SU-DHL-6 (cell line): ENCODE measurements around the gene EED.

Source experiments
- H2AFZ ChIP-seq: fragments of 200-600 bp; sonication (generic); 2 replicates; pipeline ENCODE4 v1.6.1; 2014; ENCODE audit warnings: low read depth, mild to moderate bottlenecking, moderate library complexity, mixed read lengths, antibody characterized with exemption, low read length; ENCODE audit not compliant: severe bottlenecking
- H3F3A ChIP-seq: fragments of 200-600 bp; shearing (Covaris generic); 2 replicates; pipeline ENCODE4 v1.6.0; 2016; ENCODE audit warnings: antibody characterized with exemption, mild to moderate bottlenecking; ENCODE audit not compliant: insufficient read depth
- H3K27ac ChIP-seq: fragments of 200-600 bp; sonication (generic); 2 replicates; pipeline ENCODE4 v1.5.1; 2016; ENCODE audit warnings: low read depth, mild to moderate bottlenecking, low read length, moderate library complexity, mixed read lengths
- H3K27me3 ChIP-seq: fragments of 200-600 bp; sonication (generic), shearing (Covaris generic); 2 replicates; pipeline ENCODE4 v1.6.0; 2014; ENCODE audit warnings: mild to moderate bottlenecking, low read length
- H3K36me3 ChIP-seq: fragments of 200-600 bp; sonication (generic); 2 replicates; pipeline ENCODE4 v1.6.1; 2014; ENCODE audit warnings: mild to moderate bottlenecking, low read length, mixed read lengths
- H3K4me2 ChIP-seq: fragments of 300-600, 200-600 bp; shearing (Covaris generic), sonication (generic); 2 replicates; pipeline ENCODE4 v1.6.0; 2014; ENCODE audit warnings: low read length, low read depth, mild to moderate bottlenecking; ENCODE audit not compliant: poor library complexity, severe bottlenecking
- H3K4me3 ChIP-seq: fragments of 200-600 bp; sonication (generic); 2 replicates; pipeline ENCODE4 v1.5.1; 2014; ENCODE audit warnings: antibody characterized with exemption, low read length, mild to moderate bottlenecking, mixed read lengths; ENCODE audit not compliant: insufficient read depth, poor library complexity, severe bottlenecking
- H3K79me2 ChIP-seq: fragments of 200-600 bp; sonication (generic); 2 replicates; pipeline ENCODE4 v1.6.1; 2014; ENCODE audit warnings: mild to moderate bottlenecking, low read length, moderate library complexity; ENCODE audit not compliant: insufficient read depth
- H3K9ac ChIP-seq: fragments of 200-600 bp; sonication (generic); 2 replicates; pipeline ENCODE4 v1.7.0; 2014; ENCODE audit warnings: mild to moderate bottlenecking, low read length
- H3K9me2 ChIP-seq: fragments of 200-600 bp; sonication (generic); replicated peaks from 2 replicates; pipeline ENCODE4 v1.6.1; 2014; ENCODE audit warnings: low read length; ENCODE audit not compliant: insufficient read depth
- H3K9me3 ChIP-seq: fragments of 200-600 bp; sonication (generic); 2 replicates; pipeline ENCODE4 v1.6.1; 2014; ENCODE audit warnings: low read length, mixed read lengths; ENCODE audit not compliant: insufficient read depth
- H4K20me1 ChIP-seq: fragments of 200-600 bp; sonication (generic); 2 replicates; pipeline ENCODE4 v1.6.1; 2014; ENCODE audit warnings: low read depth, mild to moderate bottlenecking, antibody characterized with exemption, low read length, moderate library complexity, mixed read lengths
- EZH2phosphoT487 ChIP-seq: fragments of 200-600 bp; sonication (generic), shearing (Covaris generic); conservative IDR thresholded peaks from 2 replicates; pipeline ENCODE4 v1.6.1; 2018; ENCODE audit warnings: mild to moderate bottlenecking, antibody characterized with exemption, low read length, moderate library complexity, mixed read lengths
- TF ChIP-seq, protein P1 (sequence below): fragments of 200-600 bp; sonication (generic); IDR thresholded peaks from one replicate; pipeline ENCODE4 v1.5.1; 2017; ENCODE audit warnings: antibody characterized with exemption, mild to moderate bottlenecking, low read length, moderate library complexity; ENCODE audit not compliant: insufficient read depth, poor library complexity, severe bottlenecking

EED gene

DNA sequence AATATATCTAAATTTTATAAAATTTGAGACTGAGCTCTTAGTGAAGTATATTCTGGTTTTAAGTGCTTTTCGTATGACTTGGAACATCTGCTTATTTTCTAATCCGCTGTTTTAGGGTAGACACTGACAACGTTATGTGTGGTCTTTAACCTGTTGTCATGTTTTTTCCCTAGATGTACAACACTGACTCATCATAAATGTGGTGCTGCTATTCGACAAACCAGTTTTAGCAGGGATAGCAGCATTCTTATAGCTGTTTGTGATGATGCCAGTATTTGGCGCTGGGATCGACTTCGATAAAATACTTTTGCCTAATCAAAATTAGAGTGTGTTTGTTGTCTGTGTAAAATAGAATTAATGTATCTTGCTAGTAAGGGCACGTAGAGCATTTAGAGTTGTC lies 33.7 kb downstream of the EED start:
- Histone ChIP-seq H3K36me3 (peaks cover 35% of the 10 kb centered on the region), H3K79me2 (peaks cover 31% of the 10 kb centered on the region), H3K27ac (no peak overlapping the region), H4K20me1 (0 out of 2 replicates have a peak, but pooled peaks cover 4% of the 10 kb centered on the region), H3K9ac (no peak overlapping the region), H2AFZ (no peak overlapping the region), H3K27me3 (no peaks in the 10 kb centered on the region), H3F3A (peaks cover 14% of the 10 kb centered on the region; the same call in 1 of the 2 replicates), H3K9me2 (no peaks in the 10 kb centered on the region), H3K4me2 (no peak overlapping the region), H3K4me3 (no peak overlapping the region), H3K9me3 (no peaks in the 10 kb centered on the region)
- TF ChIP-seq, protein P1, sequence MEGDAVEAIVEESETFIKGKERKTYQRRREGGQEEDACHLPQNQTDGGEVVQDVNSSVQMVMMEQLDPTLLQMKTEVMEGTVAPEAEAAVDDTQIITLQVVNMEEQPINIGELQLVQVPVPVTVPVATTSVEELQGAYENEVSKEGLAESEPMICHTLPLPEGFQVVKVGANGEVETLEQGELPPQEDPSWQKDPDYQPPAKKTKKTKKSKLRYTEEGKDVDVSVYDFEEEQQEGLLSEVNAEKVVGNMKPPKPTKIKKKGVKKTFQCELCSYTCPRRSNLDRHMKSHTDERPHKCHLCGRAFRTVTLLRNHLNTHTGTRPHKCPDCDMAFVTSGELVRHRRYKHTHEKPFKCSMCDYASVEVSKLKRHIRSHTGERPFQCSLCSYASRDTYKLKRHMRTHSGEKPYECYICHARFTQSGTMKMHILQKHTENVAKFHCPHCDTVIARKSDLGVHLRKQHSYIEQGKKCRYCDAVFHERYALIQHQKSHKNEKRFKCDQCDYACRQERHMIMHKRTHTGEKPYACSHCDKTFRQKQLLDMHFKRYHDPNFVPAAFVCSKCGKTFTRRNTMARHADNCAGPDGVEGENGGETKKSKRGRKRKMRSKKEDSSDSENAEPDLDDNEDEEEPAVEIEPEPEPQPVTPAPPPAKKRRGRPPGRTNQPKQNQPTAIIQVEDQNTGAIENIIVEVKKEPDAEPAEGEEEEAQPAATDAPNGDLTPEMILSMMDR: no peak
- TF ChIP-seq EZH2phosphoT487: no peak

DNA sequence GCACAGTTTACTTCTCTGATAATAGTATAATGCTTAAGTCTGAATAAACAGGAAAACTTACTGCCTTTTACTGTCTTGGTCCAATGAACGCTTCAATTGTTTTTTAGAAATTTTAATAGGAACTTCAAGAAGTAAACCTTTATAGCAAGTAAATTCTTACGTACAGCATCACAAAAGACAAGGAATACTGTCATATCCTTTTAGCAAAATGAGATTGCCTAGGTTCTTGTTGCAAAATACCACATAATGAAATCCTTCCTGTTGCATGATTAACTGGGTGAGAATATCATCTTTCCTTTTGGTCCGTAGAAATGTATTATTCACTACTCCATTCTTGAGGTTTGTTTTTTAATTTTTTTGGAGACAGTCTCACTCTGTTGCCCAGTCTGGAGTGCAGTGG lies 35.2 kb downstream of the EED start:
- no peaks in the 10 kb centered on the region for H3K9me3 ChIP-seq
- H4K20me1 ChIP-seq: 0 out of 2 replicates have a peak, but pooled peaks cover 4% of the 10 kb centered on the region
- H3K79me2 ChIP-seq: peaks cover 16% of the 10 kb centered on the region
- H2AFZ ChIP-seq: no peak overlapping the region
- TF ChIP-seq, protein P1: no peak
- no peak overlapping the region for H3K4me3 ChIP-seq
- H3K27ac ChIP-seq: no peak overlapping the region
- H3F3A ChIP-seq: peaks cover 14% of the 10 kb centered on the region; the same call in 1 of the 2 replicates
- peaks cover 30% of the 10 kb centered on the region for H3K36me3 ChIP-seq
- H3K9ac ChIP-seq: no peak overlapping the region
- H3K9me2 ChIP-seq: no peaks in the 10 kb centered on the region
- no peaks in the 10 kb centered on the region for H3K27me3 ChIP-seq
- H3K4me2 ChIP-seq: no peak overlapping the region

DNA sequence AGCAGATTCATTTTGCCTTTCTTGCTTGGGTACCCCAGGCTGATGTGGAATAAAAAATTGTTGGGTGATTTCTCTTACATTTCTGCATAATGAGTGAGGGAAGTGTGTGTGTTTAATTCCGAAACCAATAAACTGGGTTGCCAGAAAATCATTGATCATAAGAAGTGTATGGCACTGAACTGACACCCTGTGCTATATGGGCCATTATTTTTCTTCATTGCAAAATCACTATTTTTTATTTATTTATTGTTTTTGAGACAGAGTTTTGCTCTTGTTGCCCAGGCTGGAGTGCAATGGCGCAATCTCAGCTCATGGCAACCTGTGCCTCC lies 42.9 kb downstream of the EED start:
- Histone ChIP-seq H3K27me3 (no peaks in the 10 kb centered on the region), H3K27ac (no peak overlapping the region), H3F3A (peaks cover 11% of the 10 kb centered on the region), H4K20me1 (no peaks in the 10 kb centered on the region), H2AFZ (no peak overlapping the region), H3K36me3 (no peaks in the 10 kb centered on the region), H3K9me3 (no peaks in the 10 kb centered on the region), H3K79me2 (no peaks in the 10 kb centered on the region), H3K9ac (no peak overlapping the region), H3K4me3 (no peak overlapping the region), H3K9me2 (no peaks in the 10 kb centered on the region), H3K4me2 (no peak overlapping the region)
- TF ChIP-seq, protein P1: no peak
- TF ChIP-seq EZH2phosphoT487: no peak
